Measurements from ENCODE around the gene MTMR2.

- TF ChIP-seq POLR2A (IDR thresholded peaks at IDR 0.05; ENCODE audit: low read depth, low read length) (no peak), POLR2AphosphoS5 (IDR thresholded peaks at IDR 0.05; ENCODE audit: low read depth, low read length) (no peak), SPI1 (IDR thresholded peaks at IDR 0.05; ENCODE audit: low read depth, low read length) (no peak), TAF1 (IDR thresholded peaks at IDR 0.05; ENCODE audit: low read depth, low read length) (no peak), PAX5 (IDR thresholded peaks at IDR 0.05; ENCODE audit: insufficient read depth, low read length, severe bottlenecking) (no peak), POU2F2 (IDR thresholded peaks at IDR 0.05; ENCODE audit: low read depth, low read length) (no peak)
These were observed 121.1 kb downstream of the MTMR2 start for GRCh38 chr11:95802806-95803205.
